ENCODE results near the gene TBC1D4.
"Not testable (repeated sequence)": the region's sequence is repeated elsewhere in the genome, so short reads cannot be mapped to it uniquely, and the experiment has no call there.

TBC1D4 gene

GRCh38 chr13:75251188-75251587, 230.8 kb downstream of the TBC1D4 start:
- H3K27ac ChIP-seq: no peak overlapping the region

DNA sequence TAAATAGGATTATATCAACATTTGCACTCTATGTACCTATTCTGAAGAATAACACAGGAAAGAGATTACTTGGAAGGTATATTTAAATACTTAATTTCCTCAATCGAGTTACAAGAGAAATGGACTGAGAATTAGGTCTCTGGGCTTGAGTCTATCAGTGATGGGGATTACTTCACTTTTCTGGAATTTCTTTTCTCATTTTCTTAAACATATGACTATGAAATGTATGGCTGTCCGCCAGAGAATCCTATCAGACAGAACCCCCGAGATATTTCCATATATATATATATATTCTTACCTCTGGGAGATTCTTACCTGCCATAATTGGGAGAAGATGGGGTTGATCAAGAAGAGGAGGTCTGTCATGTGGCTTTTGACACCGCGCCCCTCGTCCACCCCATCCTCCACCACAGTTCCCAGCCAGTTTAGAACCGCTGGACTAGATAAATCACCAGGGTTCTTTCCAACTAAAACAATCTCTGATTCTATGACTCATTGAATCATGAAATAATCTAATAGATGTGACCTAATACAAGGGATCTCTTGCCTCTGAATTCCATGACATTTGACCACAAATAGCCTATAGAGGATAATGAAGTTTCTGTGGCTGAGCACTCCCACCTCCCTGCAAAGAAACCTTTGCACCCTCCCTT, 231.3 kb downstream of the TBC1D4 start:
- H3K4me3 ChIP-seq: no peak overlapping the region
- no peak overlapping the region for H3K27ac ChIP-seq

More at GRCh38 chr13:75251188-75251587, 230.8 kb downstream of the TBC1D4 start:
- no peak overlapping the region for H3K4me3 ChIP-seq

GRCh38 chr13:75245578-75245977, 236.4 kb downstream of the TBC1D4 start:
- H3K27ac ChIP-seq: not testable (repeated sequence)

DNA sequence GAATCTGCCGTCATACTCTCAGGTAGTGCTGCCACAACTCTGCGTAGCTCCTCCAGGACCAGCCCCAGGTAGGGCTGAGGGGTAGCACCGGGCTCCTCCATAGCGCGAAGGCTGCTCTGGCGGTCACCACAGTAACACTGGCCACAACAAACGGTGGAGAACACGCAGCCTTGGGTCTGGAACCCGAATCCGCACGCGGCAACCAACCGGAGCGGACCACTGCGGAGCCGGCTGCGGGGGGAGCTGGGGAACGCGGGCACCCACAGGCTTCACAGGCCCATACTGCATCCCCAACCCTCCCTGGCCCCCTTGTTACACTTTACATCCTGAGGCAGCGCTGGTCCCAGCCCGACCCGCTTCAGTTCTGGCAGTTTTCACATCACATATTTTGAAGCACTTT, 241.7 kb downstream of the TBC1D4 start:
- H3K27ac ChIP-seq, H3K4me3 ChIP-seq: not testable (repeated sequence)

More at GRCh38 chr13:75245578-75245977, 236.4 kb downstream of the TBC1D4 start:
- H3K4me3 ChIP-seq: not testable (repeated sequence)

GRCh38 chr13:75236774-75237173, 245.2 kb downstream of the TBC1D4 start:
- Histone ChIP-seq H3K27ac (no peak overlapping the region), H3K4me3 (no peak overlapping the region)
